Epidermal melanocyte (primary cell): ENCODE results near the gene RABGGTA.

ENCODE experiments used
- DNase-seq: peaks from one replicate; pipeline ENCODE4 v3.0.0; 2011; ENCODE audit warnings: low spot score; ENCODE audit not compliant: insufficient read length

The RABGGTA gene

DNA sequence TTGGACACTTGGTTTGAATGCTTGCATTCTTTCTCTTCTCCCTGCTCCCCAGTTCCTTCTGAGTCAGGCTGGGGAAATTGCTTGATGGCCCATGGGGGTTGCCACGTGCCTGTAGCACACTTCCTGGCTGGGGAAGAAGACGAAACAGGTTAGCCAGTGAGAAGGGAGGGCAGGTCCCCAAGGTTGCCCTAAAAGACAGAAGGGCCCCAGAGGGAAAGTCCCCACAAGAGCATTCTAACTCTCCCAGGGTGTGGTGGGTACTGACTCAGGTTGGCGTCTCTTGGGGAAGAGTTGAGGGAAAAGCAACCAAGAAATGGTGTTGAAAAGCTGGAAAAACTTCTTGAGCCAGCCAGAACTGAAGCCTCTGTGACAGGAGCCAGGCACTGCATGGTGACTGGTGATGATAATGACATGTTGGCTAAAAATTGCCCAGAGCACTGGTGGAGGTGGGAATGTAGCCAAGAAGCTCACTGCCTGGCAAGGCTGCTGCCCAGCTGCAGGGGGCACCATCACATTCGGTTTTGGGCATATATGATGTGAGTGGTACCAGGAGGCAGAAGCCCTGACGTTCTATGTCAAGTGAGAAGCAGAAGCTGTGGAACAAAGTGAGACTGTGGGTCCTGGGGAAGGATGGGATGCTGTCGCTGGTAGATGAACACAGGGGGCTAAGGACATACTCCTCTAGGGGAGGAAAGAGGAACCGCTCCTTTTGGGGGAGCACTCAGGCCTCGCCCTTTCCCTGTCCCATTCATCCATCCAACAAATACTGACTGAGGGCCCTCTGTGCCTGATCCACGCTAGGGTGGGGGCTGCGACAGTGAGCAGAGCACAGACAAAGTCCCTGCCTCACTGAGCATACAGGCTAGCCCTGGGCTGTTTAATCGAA lies 8.1 kb upstream of the RABGGTA start:
- DNase-seq, result no peak

DNA sequence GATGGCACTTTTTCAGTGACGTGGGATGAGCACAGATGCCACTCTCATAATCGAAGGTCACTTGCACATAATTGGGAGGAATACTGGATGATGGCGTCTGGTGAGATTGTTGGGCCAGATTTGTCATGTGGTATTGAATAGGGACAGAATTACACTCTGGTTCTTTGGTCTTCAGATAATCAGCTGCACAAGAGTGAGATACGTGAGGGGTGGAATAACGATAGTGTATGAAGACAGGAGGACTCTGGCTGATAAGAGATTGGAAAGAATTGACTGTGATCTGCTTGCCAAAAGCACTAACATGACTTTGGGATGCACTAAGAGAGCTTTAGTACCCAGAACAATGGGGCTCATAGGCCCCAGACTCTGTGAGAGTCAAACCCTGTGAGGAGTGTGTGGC lies 7.0 kb upstream of the RABGGTA start:
- DNase-seq, result no peak

DNA sequence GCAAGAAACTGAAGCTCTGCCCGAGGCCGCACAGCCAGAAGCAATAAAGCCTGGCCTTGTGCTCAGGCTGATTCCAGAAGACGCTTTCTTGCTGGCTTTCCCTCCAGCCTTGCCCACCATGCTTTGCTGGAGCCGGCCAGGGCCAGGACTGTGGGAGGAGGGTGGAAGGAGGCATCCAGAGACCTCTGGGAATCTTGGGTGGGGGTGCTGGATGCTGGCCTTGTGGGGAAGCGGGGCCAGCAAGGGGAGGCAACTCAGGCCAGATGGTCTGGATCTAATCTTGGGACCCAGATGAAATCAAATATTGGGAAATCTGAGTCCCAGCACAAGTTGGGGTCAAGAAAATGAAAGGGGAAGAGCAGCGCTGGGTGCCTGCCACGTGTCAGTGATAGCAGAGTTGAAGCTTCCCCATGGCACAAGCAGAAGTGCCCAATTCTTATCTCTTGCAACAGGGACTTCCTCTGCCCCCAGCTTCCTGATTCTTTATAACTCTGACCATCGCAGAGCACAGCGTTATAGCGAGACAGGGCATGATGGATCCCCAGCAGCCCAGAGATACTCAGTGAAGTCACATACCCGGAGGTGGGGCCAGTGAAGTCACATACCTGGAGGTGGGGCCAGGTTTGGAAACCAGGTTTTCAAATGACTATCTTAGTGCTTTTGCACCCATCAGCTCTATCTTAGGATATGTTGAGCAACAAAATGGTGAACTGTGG lies 6.4 kb upstream of the RABGGTA start:
- no peak for DNase-seq

DNA sequence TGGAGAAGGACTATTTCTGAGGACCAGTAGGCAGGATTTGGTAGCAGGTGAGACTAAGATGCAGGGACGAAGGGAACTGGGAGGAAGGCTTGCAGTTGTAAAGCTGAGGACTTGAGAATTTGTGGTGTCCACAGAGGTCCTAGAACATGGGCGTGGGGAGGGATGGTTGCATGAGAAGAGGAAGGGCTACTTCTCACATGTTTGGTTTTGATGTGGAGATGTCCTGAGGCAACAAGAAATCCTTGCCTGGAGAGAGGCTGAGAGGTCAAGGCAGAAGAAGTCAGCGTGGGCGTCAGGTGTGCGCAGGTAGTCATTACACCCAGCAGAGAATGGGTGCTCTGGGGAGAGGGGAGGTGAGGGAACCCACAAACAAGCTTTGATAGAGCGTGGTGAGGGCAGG lies 5.7 kb upstream of the RABGGTA start:
- no peak for DNase-seq

DNA sequence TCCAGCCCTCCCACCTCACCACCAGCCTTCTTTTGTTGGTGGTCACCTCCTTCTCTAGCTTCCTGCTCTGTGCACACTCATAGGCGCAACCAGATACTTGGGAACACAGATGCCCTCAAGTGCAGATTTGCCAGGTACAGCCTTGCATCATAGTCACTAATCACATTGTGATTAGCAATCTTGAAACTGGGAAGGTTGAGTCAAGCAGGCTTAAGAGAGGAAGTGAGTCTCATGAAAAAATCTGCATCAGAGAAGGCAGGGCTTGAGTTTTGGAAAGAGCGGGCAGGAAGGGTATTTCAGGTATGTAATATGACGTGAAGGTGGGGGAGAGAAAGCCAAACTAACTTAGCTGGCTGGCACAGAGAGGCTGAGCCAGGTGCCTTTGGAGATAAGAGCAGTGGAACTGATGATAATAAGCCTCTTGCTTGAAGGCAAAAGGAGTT lies 2.7 kb upstream of the RABGGTA start:
- no peak for DNase-seq

DNA sequence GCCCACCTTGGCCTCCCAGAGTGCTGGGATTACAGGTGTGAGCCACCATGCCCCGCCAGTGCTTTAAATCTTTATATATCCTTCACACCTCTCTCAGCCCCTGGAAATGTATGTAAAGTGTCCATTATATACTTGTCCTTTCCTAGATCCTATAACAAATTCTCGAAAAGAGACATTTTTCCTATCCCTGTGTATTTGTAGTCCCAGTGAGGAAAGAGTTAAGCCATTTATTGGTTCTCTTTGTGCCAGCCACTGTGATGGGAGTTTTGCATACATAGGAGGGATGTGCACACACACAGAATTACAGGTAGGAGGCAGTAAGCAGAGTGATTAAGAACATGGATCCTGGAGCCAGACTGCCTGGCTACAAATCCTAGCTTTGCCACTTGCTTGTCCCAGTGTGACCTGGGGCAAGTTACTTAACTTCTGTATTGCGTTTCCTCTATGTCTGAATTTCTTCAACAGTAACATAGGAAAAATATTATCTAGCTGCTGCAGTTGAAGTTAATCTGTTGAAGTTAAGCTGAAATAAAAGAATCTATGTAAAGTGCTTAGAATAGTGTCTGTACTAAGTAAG lies 2.1 kb upstream of the RABGGTA start:
- DNase-seq, result no peak

DNA sequence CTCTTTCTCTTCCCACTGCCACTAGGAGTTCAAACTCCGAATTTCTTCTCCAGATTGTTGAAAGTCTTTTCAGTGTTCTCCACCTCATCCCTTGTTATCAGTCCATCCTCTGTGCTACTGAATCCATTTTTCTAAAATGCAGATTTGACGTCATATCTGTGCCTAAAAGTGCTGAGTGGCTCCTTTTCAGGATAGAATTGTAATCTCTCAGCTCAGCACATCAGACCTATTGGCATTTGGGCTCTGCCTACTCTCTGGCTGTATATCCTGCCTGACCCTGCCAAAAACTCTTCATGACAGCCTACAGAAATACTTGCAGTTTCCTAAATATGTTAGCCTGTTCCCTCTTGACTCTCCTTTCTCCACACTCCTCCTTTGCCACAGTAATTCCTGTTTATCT lies 1.1 kb upstream of the RABGGTA start:
- no peak for DNase-seq

DNA sequence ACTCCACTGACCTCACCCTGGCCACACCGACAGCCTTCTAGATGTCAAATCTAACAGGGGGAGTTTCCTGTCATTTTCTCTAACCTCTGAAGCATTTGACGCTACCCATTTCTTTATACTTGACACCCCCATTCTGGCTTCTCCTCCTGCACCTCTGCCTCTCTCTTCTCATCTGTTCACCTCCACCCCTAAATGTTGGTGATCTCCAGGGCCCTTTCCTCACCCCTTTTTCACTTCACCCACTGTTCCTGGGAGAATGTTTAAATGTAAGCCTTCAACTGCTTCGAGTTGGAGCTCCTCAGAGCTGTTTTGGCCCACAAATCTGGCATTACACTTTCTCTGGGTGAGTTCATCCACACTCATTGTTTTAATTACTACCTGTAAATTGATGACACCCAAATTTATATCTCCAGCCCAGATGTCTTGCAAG lies 452 bp upstream of the RABGGTA start:
- DNase-seq, result no peak

DNA sequence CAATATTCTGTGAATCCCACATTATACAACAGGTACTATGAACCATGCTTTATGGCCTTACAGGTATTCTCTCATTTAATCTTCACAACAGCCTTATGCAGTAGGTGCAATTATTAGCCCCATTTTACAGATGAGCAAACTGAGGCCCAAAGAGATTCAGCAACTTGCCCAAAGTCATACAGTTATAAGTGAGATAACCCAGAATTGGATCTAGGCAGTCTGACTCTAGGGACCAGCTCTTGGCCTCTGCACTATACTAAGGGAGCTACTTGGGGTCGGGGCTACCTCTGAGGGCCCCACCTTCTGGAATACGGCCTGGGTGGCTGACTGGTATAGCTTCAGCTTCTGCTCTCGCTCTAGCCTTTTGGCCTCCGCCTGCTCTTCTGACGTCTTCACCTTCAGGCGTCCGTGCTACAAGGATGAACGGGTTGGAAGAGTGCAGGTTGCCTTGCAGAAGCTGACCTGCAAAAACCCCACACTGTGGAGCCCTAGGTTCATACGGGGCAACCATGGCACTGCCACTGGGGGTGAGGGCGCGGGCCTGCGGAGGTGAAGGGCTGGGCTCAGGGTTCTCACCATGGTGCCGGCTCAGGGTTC lies 762 bp downstream of the RABGGTA start:
- no peak for DNase-seq

DNA sequence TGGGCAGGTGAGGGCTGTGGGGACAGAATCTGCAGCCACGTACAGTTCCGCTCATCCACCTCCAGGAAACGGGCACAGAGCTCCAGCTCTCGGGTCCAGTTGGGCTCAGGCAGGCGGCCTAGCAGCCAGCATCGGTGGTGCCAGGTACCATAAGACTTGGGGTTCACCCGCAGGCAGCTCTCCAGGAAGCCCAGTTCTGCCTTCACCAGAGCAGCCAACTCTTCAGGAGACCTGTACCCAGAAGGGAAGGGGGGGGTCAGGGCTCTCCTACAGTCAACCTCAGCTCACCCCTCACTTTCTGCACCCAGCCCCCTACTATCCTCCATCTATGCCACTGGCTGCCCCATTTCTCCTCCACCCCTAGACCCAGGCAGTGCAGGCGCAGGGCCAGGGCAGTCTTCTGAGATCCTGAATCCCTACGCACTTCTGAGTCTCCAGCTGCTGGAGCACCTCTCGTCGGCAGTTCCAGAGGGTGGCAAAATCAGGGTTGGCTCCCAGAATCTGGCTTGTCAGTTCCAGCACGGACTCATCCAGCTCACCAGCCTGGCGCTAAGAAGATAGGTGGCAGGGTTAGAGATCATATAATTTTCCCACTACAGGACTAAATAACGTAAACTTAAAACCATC lies 1.4 kb downstream of the RABGGTA start:
- no peak for DNase-seq

DNA sequence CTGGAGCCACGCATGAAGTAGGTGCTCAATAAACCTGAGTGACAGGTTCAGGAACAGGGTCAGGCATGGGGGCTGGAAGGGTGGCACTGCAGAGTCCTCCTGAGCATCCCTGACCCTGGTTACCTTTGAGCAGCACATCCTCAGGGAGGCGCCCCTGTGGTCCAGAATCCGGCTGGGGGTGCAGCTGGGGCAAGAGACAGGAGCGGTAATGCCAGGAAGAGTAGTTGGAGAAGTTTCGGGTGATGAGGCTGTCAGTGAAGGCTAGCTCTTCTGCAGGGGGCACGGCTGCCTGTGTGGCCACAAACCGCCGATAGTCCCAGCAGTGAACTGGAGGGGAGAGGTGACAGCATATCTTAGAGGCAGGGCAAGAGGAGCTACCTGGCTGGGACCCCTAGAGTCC lies 2.0 kb downstream of the RABGGTA start:
- DNase-seq, result no peak

DNA sequence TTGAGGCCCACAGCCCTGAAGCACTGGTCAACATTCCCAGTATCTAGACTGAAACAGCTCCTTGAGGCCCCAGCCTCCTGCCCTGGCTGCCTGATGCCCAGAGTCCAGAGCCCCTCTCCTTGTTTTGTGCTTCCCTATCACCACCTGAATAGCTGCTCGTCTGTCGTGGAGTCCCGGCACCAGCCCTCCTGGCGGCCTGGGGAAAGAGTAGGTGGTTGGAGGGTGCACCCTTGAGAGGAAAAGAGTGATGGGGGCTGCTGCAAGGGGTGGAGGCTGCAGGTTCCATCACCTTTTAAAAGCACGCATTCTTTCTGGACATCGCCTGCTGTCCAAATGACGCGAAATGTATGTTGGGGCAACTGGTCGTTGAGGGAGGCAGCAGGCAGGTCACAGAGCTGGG lies 3.2 kb downstream of the RABGGTA start:
- no peak for DNase-seq

DNA sequence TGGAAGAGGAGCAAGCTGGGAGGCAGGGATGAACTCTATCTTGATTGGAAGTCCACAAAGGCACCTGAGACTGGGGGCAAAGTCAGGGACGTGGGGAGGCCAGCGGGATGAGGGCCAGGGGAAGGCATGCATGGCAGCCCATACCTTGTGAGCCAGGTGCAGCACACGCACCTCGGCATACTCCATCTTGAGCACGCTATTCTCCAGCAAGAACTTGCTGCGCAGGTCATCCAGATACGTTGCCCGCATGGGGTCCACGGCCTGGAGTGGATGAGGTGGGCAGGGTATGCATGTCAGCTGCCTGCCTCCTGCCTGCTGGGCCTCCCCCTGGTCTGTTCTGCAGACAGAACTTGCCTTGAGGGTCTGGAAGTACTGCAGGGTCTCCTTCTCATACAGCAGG lies 3.9 kb downstream of the RABGGTA start:
- DNase-seq, result no peak

DNA sequence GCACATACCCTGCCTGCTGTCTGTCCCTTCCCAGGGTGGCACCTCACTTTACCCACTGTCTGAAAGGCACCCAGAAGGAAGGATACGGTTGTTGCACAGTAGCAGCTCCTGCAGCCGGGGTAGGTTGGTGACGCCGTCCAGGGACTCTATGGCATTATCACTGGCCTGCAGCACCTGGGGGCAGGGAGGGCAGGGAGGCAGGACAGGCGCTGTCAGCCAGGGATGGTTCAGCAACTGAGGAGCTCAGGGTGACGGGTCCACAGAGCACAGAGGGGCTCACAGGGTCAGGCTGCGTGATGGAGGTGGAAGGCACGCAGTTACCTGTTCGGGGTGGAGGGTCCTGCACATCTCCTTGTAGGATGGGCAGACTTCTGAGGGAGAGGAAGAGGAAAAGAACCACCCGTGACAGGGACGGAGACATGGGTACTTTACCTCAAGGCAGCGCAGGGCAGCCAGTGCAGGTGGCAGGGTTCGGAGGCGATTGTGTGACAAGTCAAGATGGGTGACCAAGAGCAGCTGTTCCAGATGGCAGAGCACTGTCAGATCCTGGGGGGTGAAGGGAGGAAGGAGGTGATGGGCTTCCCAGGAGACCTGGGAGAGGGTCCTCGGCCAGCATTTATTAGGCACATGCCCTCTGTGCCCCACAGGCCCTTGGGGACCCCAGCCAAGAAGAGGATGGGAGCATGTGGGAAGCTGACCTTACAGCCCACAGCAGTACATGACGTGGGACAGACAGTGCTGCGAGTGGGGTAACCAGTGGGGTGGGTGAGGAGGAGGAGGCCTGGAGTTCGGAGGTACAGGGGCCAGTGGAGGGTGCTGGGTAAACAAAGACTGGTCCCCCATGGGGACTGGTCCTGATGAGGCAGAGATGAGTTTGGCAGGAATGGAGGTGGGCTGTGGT lies 4.8 kb downstream of the RABGGTA start:
- no peak for DNase-seq

DNA sequence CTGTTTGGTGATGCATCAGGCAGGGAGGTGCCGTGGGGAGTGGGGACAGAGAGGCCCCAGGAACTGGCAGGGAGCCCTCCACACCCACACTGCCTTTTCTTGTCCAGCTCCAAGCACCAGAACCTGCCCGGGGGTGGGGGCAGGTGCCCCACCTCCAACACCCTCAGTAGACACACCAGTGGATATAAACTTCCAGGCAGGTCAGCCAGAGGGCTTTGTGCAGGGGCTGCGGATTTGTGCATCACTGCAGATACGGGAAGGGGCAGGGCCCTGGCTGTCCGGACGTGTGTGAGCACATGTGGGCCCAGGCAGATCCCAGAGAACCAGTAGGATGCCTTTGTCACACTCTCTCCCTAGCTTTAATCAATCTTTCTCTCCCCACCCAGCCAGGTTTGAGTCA lies 7.1 kb downstream of the RABGGTA start:
- DNase-seq, result no peak

DNA sequence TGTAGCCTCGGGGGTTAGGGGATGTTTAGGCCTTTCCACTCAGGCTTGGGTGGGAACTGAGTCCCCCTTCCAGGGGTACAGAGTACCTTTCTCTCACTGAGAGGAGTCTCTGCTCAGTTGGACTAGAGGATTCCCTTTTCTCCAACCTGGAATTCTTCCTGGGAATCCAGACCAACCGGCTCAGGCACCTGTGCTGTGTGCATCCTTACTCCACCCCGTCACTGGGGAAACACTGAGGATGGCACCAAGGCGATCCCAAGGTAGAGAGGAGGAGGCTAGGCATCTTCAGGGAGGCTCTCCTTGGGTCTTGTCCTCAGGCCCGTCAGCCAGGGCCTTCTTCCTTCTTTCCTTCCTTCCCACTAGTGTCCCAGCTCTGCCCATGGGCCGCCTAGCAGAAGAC lies 7.5 kb downstream of the RABGGTA start:
- no peak for DNase-seq

DNA sequence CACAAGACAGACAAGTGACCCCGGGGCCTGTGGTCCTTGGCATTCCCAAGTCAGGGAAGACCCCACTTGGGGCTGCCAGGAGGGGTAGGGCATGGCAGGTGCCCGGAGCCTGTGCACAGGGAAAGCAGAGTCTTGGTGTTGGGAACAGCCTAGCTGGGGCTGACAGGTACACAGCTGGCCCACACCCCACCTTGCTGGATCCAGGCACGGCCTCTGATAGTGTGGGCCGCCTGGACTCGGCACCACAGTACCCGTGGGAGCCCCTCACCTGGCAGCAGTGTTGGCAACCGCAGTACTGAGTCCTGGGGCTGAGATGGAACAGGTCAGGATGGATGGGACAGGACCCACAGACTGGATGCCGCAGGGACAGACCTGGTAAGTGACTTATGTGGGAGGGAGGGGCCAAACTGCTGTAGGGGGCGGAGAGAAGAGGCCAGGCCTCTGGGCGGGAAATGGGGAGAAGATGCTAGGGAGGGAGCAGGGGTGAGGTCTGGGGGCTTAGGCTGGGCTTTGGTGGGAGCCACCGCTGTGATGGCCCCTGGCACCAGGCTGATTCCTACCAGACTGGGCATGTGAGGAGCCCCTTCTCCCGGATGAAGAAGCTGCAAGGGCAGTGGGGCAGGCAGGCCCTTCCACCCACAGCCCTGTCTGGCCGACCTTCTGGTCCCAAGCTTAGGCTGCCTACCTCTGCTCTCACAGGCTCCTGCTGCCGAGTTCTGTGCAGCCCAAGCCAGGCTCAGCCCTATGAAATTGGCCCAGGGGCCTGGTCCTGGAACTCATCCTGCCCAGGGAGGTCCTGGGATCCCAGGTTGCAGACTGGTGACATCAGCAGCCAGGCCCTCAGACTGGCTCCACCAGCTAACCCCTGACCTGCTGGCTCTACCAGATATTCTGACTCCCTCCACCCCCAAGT lies 8.3 kb downstream of the RABGGTA start, which contains the start of gene TGM1:
Gene TGM1 (minus strand): TSS at position 357 of the 913 bp plus-strand sequence. CDS start 825 bp downstream, outside the sequence.
- no peak for DNase-seq

DNA sequence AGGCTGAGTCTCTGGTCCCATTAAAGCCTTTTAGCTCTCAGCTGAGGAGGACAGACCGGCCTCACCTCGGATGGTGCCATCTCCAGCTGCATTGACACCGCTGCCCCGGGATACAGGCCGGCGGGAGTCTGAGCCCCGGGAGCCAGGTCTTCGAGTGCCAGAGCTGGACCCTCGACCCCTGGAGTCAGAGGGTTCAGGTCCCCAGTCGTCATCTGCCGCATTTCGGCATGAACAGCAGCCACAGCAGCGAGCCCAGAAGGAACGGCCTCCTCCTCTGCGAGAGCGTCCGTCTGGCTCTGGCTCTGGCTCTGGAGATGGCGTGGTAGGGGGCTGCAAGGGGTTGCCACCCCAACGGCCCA lies 9.4 kb downstream of the RABGGTA start:
- no peak for DNase-seq

DNA sequence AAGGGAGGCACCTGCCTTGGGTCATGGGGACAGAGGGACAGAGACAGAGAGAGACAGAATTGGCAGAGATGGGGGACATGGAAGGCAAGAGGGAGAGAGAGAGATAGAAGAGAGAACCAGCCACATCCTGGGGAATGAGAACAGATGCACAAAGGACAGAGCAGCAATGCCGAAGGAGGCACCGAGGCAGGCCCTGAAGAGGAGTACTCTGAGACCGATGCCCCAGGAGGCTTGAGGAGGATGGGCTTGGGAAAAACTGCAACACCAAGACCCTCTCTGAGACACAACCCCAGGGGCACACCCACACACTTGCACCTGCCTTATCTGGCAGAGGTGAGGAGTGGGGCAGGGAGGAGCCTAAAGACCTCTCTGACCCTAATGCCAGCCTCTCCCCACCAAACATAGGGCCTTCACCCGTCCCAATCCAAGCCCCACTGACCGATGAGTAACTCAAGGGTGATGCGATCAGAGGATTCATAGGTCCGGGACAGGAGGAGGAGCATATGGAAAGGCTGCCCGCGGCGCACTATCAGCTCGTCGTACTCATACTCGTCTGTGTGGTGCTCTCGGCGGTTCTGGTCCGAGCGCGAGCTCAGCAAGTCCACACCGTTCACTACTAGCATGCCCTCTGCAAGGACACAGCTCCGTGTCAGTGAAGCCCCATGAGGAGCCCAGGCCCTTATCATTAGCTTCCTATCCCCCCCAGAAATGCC lies 10.0 kb downstream of the RABGGTA start:
- no peak for DNase-seq
